ENCODE measurements around the gene HOXB6.

The HOXB6 gene

DNA sequence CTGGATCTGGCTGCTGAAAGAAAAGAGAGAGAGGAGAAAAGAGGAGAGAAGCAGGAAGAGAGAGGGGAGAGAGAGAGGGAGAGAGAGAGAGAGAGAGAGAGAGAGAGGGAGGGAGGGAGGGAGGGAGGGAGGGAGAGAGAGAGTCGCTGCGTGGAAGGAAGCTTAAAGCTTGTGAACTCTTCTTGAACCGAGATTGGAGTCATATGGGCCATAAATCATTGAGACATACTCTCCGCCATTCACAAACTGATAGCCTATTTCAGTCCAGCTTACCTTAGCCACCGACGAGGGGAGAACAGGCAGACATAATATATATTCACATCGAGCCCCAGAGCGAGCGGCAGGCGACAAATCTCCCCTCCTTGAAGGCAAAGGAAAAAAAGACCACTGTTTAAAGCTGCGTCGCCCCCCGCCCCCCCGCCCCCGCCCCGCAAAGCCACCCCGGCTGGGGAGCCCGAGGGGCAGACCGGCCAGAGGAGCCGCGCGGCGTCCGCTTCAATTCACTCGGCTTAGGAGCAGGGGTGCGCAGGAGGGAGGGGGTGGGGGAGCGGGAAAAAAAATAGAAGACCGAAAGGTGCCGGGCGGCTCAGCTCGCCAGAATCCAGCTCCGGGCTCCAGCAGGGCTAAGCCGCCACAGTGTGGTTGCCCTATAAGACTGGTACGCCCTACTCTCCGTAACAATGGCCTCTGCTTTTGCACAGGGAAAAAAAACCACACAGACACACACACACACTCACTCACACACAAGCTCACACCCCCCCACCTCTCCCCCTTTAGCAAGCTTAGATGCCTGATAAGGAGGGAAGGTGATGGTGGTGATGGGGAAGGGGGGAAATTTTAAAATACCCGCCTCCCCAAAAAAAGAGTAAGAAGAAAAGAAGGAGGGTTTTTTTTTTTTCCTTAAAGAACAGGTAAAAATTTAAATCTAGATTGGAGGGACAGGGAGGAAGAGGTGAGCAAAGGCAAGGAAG lies 49.2 kb downstream of the HOXB6 start (continued):
- no peak for TF ChIP-seq TCF7L2 (IDR thresholded peaks at IDR 0.05; ENCODE audit: borderline replicate concordance, low read depth, low read length)
- no peak for TF ChIP-seq ZNF555 (tag by site-specific recombination; conservative IDR thresholded peaks at IDR 0.05)
- no peak for TF ChIP-seq ZNF184 (tag by site-specific recombination; IDR thresholded peaks at IDR 0.05)
- TF ChIP-seq TRIM28 (IDR thresholded peaks at IDR 0.05; ENCODE audit: borderline replicate concordance, low read length), result no peak
- TF ChIP-seq FEZF1 (tag by site-specific recombination; IDR thresholded peaks at IDR 0.05), result peak; percentile 90
- TF ChIP-seq ZNF248 (tag by site-specific recombination; IDR thresholded peaks at IDR 0.05), result no peak
- TF ChIP-seq ZNF354C (tag by site-specific recombination; IDR thresholded peaks at IDR 0.05; ENCODE audit: borderline replicate concordance, low read depth), result no peak
- TF ChIP-seq ZNF610 (tag by site-specific recombination; IDR thresholded peaks at IDR 0.05; ENCODE audit: borderline replicate concordance), result no peak
- no peak for TF ChIP-seq ZNF155 (tag by site-specific recombination; IDR thresholded peaks at IDR 0.05)
- TF ChIP-seq, protein P1, sequence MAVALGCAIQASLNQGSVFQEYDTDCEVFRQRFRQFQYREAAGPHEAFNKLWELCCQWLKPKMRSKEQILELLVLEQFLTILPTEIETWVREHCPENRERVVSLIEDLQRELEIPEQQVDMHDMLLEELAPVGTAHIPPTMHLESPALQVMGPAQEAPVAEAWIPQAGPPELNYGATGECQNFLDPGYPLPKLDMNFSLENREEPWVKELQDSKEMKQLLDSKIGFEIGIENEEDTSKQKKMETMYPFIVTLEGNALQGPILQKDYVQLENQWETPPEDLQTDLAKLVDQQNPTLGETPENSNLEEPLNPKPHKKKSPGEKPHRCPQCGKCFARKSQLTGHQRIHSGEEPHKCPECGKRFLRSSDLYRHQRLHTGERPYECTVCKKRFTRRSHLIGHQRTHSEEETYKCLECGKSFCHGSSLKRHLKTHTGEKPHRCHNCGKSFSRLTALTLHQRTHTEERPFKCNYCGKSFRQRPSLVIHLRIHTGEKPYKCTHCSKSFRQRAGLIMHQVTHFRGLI (tag by site-specific recombination; IDR thresholded peaks at IDR 0.05), result 0 out of 2 replicates have a peak, but pooled peaks have one; percentile 31
- TF ChIP-seq ZNF335 (tag by site-specific recombination; conservative IDR thresholded peaks at IDR 0.05), result peak; percentile 90
- TF ChIP-seq, protein P2, sequence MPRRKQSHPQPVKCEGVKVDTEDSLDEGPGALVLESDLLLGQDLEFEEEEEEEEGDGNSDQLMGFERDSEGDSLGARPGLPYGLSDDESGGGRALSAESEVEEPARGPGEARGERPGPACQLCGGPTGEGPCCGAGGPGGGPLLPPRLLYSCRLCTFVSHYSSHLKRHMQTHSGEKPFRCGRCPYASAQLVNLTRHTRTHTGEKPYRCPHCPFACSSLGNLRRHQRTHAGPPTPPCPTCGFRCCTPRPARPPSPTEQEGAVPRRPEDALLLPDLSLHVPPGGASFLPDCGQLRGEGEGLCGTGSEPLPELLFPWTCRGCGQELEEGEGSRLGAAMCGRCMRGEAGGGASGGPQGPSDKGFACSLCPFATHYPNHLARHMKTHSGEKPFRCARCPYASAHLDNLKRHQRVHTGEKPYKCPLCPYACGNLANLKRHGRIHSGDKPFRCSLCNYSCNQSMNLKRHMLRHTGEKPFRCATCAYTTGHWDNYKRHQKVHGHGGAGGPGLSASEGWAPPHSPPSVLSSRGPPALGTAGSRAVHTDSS (tag by site-specific recombination; IDR thresholded peaks at IDR 0.05), result no peak
- peak; percentile 30; the same call in 1 of the 2 replicates for TF ChIP-seq SP2 (tag by site-specific recombination; IDR thresholded peaks at IDR 0.05)
- TF ChIP-seq PRDM1 (tag by site-specific recombination; IDR thresholded peaks at IDR 0.05), result peak; percentile 98
- no peak for TF ChIP-seq ZNF658 (tag by site-specific recombination; IDR thresholded peaks at IDR 0.05)
- TF ChIP-seq, protein P3, sequence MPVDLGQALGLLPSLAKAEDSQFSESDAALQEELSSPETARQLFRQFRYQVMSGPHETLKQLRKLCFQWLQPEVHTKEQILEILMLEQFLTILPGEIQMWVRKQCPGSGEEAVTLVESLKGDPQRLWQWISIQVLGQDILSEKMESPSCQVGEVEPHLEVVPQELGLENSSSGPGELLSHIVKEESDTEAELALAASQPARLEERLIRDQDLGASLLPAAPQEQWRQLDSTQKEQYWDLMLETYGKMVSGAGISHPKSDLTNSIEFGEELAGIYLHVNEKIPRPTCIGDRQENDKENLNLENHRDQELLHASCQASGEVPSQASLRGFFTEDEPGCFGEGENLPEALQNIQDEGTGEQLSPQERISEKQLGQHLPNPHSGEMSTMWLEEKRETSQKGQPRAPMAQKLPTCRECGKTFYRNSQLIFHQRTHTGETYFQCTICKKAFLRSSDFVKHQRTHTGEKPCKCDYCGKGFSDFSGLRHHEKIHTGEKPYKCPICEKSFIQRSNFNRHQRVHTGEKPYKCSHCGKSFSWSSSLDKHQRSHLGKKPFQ (tag by site-specific recombination; IDR thresholded peaks at IDR 0.05), result peak; percentile 40; the same call in 1 of the 2 replicates
- TF ChIP-seq, protein P4, sequence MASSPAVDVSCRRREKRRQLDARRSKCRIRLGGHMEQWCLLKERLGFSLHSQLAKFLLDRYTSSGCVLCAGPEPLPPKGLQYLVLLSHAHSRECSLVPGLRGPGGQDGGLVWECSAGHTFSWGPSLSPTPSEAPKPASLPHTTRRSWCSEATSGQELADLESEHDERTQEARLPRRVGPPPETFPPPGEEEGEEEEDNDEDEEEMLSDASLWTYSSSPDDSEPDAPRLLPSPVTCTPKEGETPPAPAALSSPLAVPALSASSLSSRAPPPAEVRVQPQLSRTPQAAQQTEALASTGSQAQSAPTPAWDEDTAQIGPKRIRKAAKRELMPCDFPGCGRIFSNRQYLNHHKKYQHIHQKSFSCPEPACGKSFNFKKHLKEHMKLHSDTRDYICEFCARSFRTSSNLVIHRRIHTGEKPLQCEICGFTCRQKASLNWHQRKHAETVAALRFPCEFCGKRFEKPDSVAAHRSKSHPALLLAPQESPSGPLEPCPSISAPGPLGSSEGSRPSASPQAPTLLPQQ (tag by site-specific recombination; IDR thresholded peaks at IDR 0.05), result 0 out of 2 replicates have a peak, but pooled peaks have one; percentile 28
- TF ChIP-seq ZFHX2 (tag by site-specific recombination; conservative IDR thresholded peaks at IDR 0.05), result peak; percentile 9; the same call in 1 of the 2 replicates
- no peak for TF ChIP-seq ZNF776 (tag by site-specific recombination; IDR thresholded peaks at IDR 0.05; ENCODE audit: borderline replicate concordance)
- no peak for TF ChIP-seq ZNF585B (tag by site-specific recombination; IDR thresholded peaks at IDR 0.05)
- no peak for TF ChIP-seq ZFP3 (tag by site-specific recombination; IDR thresholded peaks at IDR 0.05; ENCODE audit: low read depth)
- peak; percentile 79 for TF ChIP-seq ZNF660 (tag by site-specific recombination; IDR thresholded peaks at IDR 0.05)
- TF ChIP-seq SP7 (tag by site-specific recombination; IDR thresholded peaks at IDR 0.05), result peak; percentile 56
- no peak for TF ChIP-seq ZNF792 (tag by site-specific recombination; IDR thresholded peaks at IDR 0.05)
- TF ChIP-seq, protein P5, sequence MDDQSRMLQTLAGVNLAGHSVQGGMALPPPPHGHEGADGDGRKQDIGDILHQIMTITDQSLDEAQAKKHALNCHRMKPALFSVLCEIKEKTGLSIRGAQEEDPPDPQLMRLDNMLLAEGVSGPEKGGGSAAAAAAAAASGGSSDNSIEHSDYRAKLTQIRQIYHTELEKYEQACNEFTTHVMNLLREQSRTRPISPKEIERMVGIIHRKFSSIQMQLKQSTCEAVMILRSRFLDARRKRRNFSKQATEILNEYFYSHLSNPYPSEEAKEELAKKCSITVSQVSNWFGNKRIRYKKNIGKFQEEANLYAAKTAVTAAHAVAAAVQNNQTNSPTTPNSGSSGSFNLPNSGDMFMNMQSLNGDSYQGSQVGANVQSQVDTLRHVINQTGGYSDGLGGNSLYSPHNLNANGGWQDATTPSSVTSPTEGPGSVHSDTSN (CRISPR knock-in tag; IDR thresholded peaks at IDR 0.05), result no peak
- no peak for TF ChIP-seq ZNF140 (tag by site-specific recombination; IDR thresholded peaks at IDR 0.05)
- TF ChIP-seq, protein P6, sequence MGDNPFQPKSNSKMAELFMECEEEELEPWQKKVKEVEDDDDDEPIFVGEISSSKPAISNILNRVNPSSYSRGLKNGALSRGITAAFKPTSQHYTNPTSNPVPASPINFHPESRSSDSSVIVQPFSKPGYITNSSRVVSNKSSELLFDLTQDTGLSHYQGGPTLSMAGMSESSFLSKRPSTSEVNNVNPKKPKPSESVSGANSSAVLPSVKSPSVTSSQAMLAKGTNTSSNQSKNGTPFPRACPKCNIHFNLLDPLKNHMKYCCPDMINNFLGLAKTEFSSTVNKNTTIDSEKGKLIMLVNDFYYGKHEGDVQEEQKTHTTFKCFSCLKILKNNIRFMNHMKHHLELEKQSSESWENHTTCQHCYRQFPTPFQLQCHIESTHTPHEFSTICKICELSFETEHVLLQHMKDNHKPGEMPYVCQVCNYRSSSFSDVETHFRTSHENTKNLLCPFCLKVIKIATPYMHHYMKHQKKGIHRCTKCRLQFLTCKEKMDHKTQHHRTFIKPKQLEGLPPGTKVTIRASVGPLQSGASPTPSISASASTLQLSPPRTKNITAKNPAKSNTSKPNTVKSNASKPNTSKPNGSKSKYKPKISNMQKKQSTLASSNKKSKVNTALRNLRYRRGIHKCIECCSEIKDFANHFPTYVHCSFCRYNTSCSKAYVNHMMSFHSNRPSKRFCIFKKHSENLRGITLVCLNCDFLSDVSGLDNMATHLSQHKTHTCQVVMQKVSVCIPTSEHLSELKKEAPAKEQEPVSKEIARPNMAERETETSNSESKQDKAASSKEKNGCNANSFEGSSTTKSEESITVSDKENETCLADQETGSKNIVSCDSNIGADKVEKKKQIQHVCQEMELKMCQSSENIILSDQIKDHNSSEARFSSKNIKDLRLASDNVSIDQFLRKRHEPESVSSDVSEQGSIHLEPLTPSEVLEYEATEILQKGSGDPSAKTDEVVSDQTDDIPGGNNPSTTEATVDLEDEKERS (tag by site-specific recombination; IDR thresholded peaks at IDR 0.05), result no peak
- TF ChIP-seq OVOL3 (tag by site-specific recombination; IDR thresholded peaks at IDR 0.05), result no peak
- TF ChIP-seq OSR2 (tag by site-specific recombination; IDR thresholded peaks at IDR 0.05), result no peak
